Neuronal stem cell (in vitro differentiated cells): ENCODE results near the gene MYADM.

Experiments
- DNase-seq: peaks from one replicate; pipeline ENCODE4 v3.0.0-alpha.2; 2013; ENCODE audit warnings: low spot score
- H2AFZ ChIP-seq: one replicate; pipeline ENCODE4 v1.6.1; 2013; ENCODE audit warnings: mild to moderate bottlenecking, low read length, inconsistent platforms
- H2AK5ac ChIP-seq: 2 replicates; pipeline ENCODE4 v1.6.1; 2013; ENCODE audit warnings: low read depth, mild to moderate bottlenecking, inconsistent platforms, low read length, moderate library complexity, mixed read lengths
- H2BK120ac ChIP-seq: 2 replicates; pipeline ENCODE4 v1.6.1; 2013; ENCODE audit warnings: low read depth, mild to moderate bottlenecking, inconsistent platforms, low read length, moderate library complexity, mixed read lengths
- H2BK12ac ChIP-seq: one replicate; pipeline ENCODE4 v1.6.1; 2013; ENCODE audit warnings: low read length, inconsistent platforms
- H2BK15ac ChIP-seq: 2 replicates; pipeline ENCODE4 v1.6.1; 2013; ENCODE audit warnings: mild to moderate bottlenecking, low read length, inconsistent platforms, mixed read lengths
- H2BK5ac ChIP-seq: one replicate; pipeline ENCODE4 v1.6.1; 2013; ENCODE audit warnings: inconsistent platforms, mild to moderate bottlenecking, low read length, moderate library complexity
- H3K14ac ChIP-seq: one replicate; pipeline ENCODE4 v1.6.1; 2013; ENCODE audit warnings: low read length, inconsistent platforms
- H3K18ac ChIP-seq: 2 replicates; pipeline ENCODE4 v1.6.1; 2013; ENCODE audit warnings: low read length, inconsistent platforms
- H3K23ac ChIP-seq: 2 replicates; pipeline ENCODE4 v1.6.1; 2013; ENCODE audit warnings: low read depth, mild to moderate bottlenecking, mixed read lengths, low read length, inconsistent platforms; ENCODE audit not compliant: poor library complexity
- H3K27ac ChIP-seq: replicated peaks from 3 replicates; pipeline ENCODE4 v1.5.1; 2013; ENCODE audit warnings: low read length, inconsistent platforms
- H3K27me3 ChIP-seq, 3 experiments: 2 replicates each; pipeline ENCODE4 v1.6.1; 2013; ENCODE audit warnings: low read length in 3 of 3, mild to moderate bottlenecking in 2 of 3, inconsistent platforms in 1 of 3, low read depth in 1 of 3, mixed read lengths in 1 of 3, moderate library complexity in 1 of 3; ENCODE audit not compliant: control insufficient read depth in 3 of 3, insufficient read depth in 3 of 3
- H3K36me3 ChIP-seq, 2 donors: replicated peaks in 1 of 2; 2 replicates each; pipeline ENCODE4 v1.6.1; 2013; ENCODE audit warnings: low read length in 2 of 2; ENCODE audit not compliant: control insufficient read depth in 2 of 2, insufficient read depth in 2 of 2
- H3K4ac ChIP-seq: 2 replicates; pipeline ENCODE4 v1.6.1; 2013; ENCODE audit warnings: inconsistent platforms, mild to moderate bottlenecking, low read length, moderate library complexity
- H3K4me1 ChIP-seq, 2 donors: 1 replicate in 1 of 2; 2 replicates in 1 of 2; pipeline ENCODE4 v1.6.1; 2013; ENCODE audit warnings: low read length in 2 of 2, low read depth in 1 of 2; ENCODE audit not compliant: control insufficient read depth in 2 of 2, insufficient read depth in 1 of 2
- H3K4me2 ChIP-seq: one replicate; pipeline ENCODE4 v1.6.1; 2013; ENCODE audit warnings: mild to moderate bottlenecking, low read length, inconsistent platforms; ENCODE audit not compliant: insufficient read depth, poor library complexity, severe bottlenecking
- H3K4me3 ChIP-seq, 2 donors: 2 replicates each; pipeline ENCODE4 v1.5.1; 2013; ENCODE audit warnings: low read length in 2 of 2, mild to moderate bottlenecking in 2 of 2, inconsistent platforms in 1 of 2, moderate library complexity in 1 of 2
- H3K79me1 ChIP-seq: one replicate; pipeline ENCODE4 v1.6.1; 2013; ENCODE audit warnings: low read depth, mild to moderate bottlenecking, inconsistent platforms, low read length, moderate library complexity
- H3K9ac ChIP-seq: one replicate; pipeline ENCODE4 v1.6.1; 2013; ENCODE audit warnings: mild to moderate bottlenecking, low read depth, low read length, inconsistent platforms; ENCODE audit not compliant: poor library complexity
- H3K9me3 ChIP-seq, 2 donors: replicated peaks in 1 of 2; 2 replicates each; pipeline versions ENCODE3 to v1.6.1; 2013; ENCODE audit warnings: low read length in 2 of 2, mild to moderate bottlenecking in 2 of 2, inconsistent platforms in 1 of 2, low read depth in 1 of 2, mixed read lengths in 1 of 2, moderate library complexity in 1 of 2; ENCODE audit not compliant: control insufficient read depth in 2 of 2, insufficient read depth in 1 of 2
- H4K8ac ChIP-seq: one replicate; pipeline ENCODE4 v1.6.1; 2013; ENCODE audit warnings: low read depth, mild to moderate bottlenecking, inconsistent platforms, low read length, moderate library complexity
- H4K91ac ChIP-seq: one replicate; pipeline ENCODE4 v1.6.1; 2013; ENCODE audit warnings: low read length, low read depth, mild to moderate bottlenecking, inconsistent platforms; ENCODE audit not compliant: poor library complexity
- whole genome bisulfite sequencing, 2 donors: extraction: QIAGEN DNeasy Blood & Tissue Kit; methylation state at CpG; one replicate each; pipeline ENCODE4 v1.1.7; 2013; ENCODE audit warnings: missing lambda C conversion rate in 2 of 2, mixed read lengths in 1 of 2; ENCODE audit not compliant: insufficient read length in 2 of 2, insufficient replicate concordance in 1 of 2; ENCODE audit errors: extremely low coverage in 2 of 2; 5-methylcytosine and 5-hydroxymethylcytosine counted together

Gene MYADM

DNA sequence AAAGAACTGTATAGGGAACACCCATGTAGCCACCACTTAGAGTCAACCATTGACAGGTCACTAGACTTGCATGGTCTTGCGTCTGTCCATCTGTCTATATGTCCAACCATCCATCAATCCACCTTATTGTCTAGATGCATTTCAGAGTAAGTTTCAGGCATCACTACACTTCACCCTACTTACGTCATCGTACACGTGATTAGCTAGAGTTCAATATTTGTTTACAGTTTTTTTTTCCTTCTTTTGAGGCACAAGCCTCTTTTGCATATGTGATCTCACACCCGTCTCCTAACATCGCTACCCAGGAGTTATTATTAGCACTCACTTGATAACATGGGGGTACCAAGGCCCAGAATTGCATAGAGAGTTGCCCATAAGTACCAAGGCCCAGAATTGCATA lies 48.3 kb downstream of the MYADM start:
- no CpG with 5 or more reads among the region's 6 CpGs for WGBS, 2 donors
- Histone ChIP-seq H2BK15ac (no peak overlapping the region), H3K23ac (no peak overlapping the region), H2AK5ac (no peak overlapping the region), H2BK120ac (no peak overlapping the region), H3K79me1 (peaks cover 6% of the 10 kb centered on the region), H3K9ac (no peak overlapping the region), H4K8ac (no peak overlapping the region), H3K27ac (no peak overlapping the region), H3K4ac (no peak overlapping the region), H4K91ac (no peak overlapping the region), H3K4me1 (no peaks in the 10 kb centered on the region), H3K4me3 (no peak overlapping the region), H2BK12ac (no peak overlapping the region), H3K36me3 (peaks cover 33 to 69% of the 10 kb centered on the region in 2 donors), H3K14ac (no peak overlapping the region), H3K4me2 (no peak overlapping the region), H2AFZ (no peak overlapping the region), H3K27me3 (no peaks in the 10 kb centered on the region), H2BK5ac (no peak overlapping the region), H3K9me3 (no peaks in the 10 kb centered on the region), H3K18ac (no peak overlapping the region)
- no peak for DNase-seq

DNA sequence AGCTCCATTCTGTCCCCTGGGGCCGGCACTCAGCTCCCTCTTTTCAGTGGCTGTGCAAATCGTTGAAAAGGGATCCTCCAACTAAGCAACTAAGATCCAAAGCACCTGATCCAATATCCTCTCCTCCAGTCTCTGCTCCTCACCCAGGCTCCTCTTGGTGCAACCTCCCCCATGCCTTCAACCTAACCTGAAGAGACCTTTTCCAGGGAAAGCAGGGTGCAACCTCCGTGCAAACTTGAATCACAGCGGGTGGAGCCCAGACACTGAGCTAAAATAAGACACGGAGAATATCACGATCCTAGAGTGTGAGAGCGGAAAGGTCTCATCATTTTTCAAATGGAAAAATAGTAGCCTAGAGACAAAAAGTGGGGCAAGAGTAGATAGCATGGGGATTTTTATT lies 49.7 kb downstream of the MYADM start:
- Histone ChIP-seq H3K79me1 (peaks cover 6% of the 10 kb centered on the region), H2BK120ac (no peak overlapping the region), H2AK5ac (no peak overlapping the region), H3K27ac (no peak overlapping the region), H3K4me3 (no peak overlapping the region), H2BK5ac (no peak overlapping the region), H3K36me3 (peaks cover 33 to 66% of the 10 kb centered on the region in 2 donors), H3K27me3 (no peaks in the 10 kb centered on the region), H2AFZ (no peak overlapping the region), H3K23ac (no peak overlapping the region), H3K18ac (no peak overlapping the region), H3K14ac (no peak overlapping the region), H3K4me2 (no peak overlapping the region), H4K91ac (no peak overlapping the region), H3K9ac (no peak overlapping the region), H3K4me1 (no peaks in the 10 kb centered on the region), H3K4ac (no peak overlapping the region), H3K9me3 (no peaks in the 10 kb centered on the region), H2BK12ac (no peak overlapping the region), H2BK15ac (no peak overlapping the region), H4K8ac (no peak overlapping the region)
- WGBS, 2 donors = no CpG with 5 or more reads among the region's 7 CpGs
- DNase-seq = no peak
